ENCODE results near the gene TMEM121. TPM values are rescaled to one million over a fixed set of nuclear protein-coding genes. Genes with fewer than 3 reads are reported as not detected.

TMEM121 gene
- total RNA-seq, 4 donors from 2014 or later = 3.9 to 6.7 (median 5.2) TPM

- H3K27me3 ChIP-seq = no peaks in the 10 kb centered on the region
- ATAC-seq = no peak
- peaks cover 0 to 10% (median 0%) of the 10 kb centered on the region in 3 donors for H3K4me1 ChIP-seq
- no peaks in the 10 kb centered on the region for H3K36me3 ChIP-seq
- peak overlapping the region in 1 of 4 donors; percentile 39 for H3K27ac ChIP-seq
- 100% methylated on average over 1 of the region's 21 CpGs; no CpG with 5 or more reads in 1 of the 2 donors for WGBS, 2 donors (ENCODE audit: low coverage in 1 of 2)
- TF ChIP-seq POLR2A (IDR thresholded peaks at IDR 0.05) (no peak), POLR2AphosphoS5 (IDR thresholded peaks at IDR 0.05) (no peak), CTCF (IDR thresholded peaks at IDR 0.05) (no peak), EP300 (IDR thresholded peaks at IDR 0.05) (no peak)
- no peaks in the 10 kb centered on the region for H3K9me3 ChIP-seq
- no peak overlapping the region for H3K4me3 ChIP-seq
Observed at GRCh38 chr14:105500036-105500725, 26.2 kb upstream of the TMEM121 start.

- WGBS, 2 donors (ENCODE audit: low coverage in 1 of 2) = 78% methylated on average over 4 of the region's 10 CpGs; no CpG with 5 or more reads in 1 of the 2 donors
Observed at GRCh38 chr14:105500726-105501101, 25.7 kb upstream of the TMEM121 start.

GRCh38 chr14:105501504-105502291 lies 24.7 kb upstream of the TMEM121 start:
- Histone ChIP-seq H3K4me1 (peaks cover 0 to 5% (median 0%) of the 10 kb centered on the region in 3 donors), H3K4me3 (no peak overlapping the region), H3K9me3 (no peaks in the 10 kb centered on the region), H3K36me3 (no peaks in the 10 kb centered on the region), H3K27me3 (no peaks in the 10 kb centered on the region), H3K27ac (no peak overlapping the region)
- TF ChIP-seq EP300 (IDR thresholded peaks at IDR 0.05) (no peak), POLR2AphosphoS5 (IDR thresholded peaks at IDR 0.05) (no peak), POLR2A (IDR thresholded peaks at IDR 0.05) (no peak)
- no peak for ATAC-seq
- 84 to 91% methylated on average over 10 to 12 of the region's 13 CpGs for WGBS, 2 donors (ENCODE audit: low coverage in 1 of 2)

More at GRCh38 chr14:105500726-105501101, 25.7 kb upstream of the TMEM121 start:
- ATAC-seq = no peak
- Histone ChIP-seq H3K9me3 (no peaks in the 10 kb centered on the region), H3K4me1 (peaks cover 0 to 5% (median 0%) of the 10 kb centered on the region in 3 donors), H3K27me3 (no peaks in the 10 kb centered on the region), H3K36me3 (no peaks in the 10 kb centered on the region), H3K4me3 (no peak overlapping the region), H3K27ac (no peak overlapping the region)
- TF ChIP-seq EP300 (IDR thresholded peaks at IDR 0.05) (no peak), CTCF (IDR thresholded peaks at IDR 0.05) (no peak), POLR2AphosphoS5 (IDR thresholded peaks at IDR 0.05) (no peak), POLR2A (IDR thresholded peaks at IDR 0.05) (no peak)

GRCh38 chr14:105502446-105503295 lies 23.7 kb upstream of the TMEM121 start:
- H3K27me3 ChIP-seq = no peaks in the 10 kb centered on the region
- no peak for TF ChIP-seq EP300 (IDR thresholded peaks at IDR 0.05)
- TF ChIP-seq CTCF (IDR thresholded peaks at IDR 0.05) = no peak
- TF ChIP-seq POLR2A (IDR thresholded peaks at IDR 0.05) = no peak
- TF ChIP-seq POLR2AphosphoS5 (IDR thresholded peaks at IDR 0.05) = no peak
- H3K27ac ChIP-seq = no peak overlapping the region
- no peaks in the 10 kb centered on the region for H3K36me3 ChIP-seq
- 85% methylated on average over 6 of the region's 18 CpGs; no CpG with 5 or more reads in 1 of the 2 donors for WGBS, 2 donors (ENCODE audit: low coverage in 1 of 2)
- H3K4me3 ChIP-seq = no peak overlapping the region
- H3K9me3 ChIP-seq = no peaks in the 10 kb centered on the region
- H3K4me1 ChIP-seq = peaks cover 0 to 5% (median 0%) of the 10 kb centered on the region in 3 donors
- ATAC-seq = no peak

GRCh38 chr14:105503296-105503640 lies 23.1 kb upstream of the TMEM121 start:
- Histone ChIP-seq H3K4me3 (no peak overlapping the region), H3K4me1 (peaks cover 0 to 5% (median 0%) of the 10 kb centered on the region in 3 donors), H3K36me3 (no peaks in the 10 kb centered on the region), H3K27me3 (peaks cover 5% of the 10 kb centered on the region), H3K27ac (no peak overlapping the region), H3K9me3 (no peaks in the 10 kb centered on the region)
- TF ChIP-seq CTCF (IDR thresholded peaks at IDR 0.05) (no peak), EP300 (IDR thresholded peaks at IDR 0.05) (no peak), POLR2AphosphoS5 (IDR thresholded peaks at IDR 0.05) (no peak), POLR2A (IDR thresholded peaks at IDR 0.05) (no peak)
- WGBS, 2 donors (ENCODE audit: low coverage in 1 of 2) = 60 to 77% methylated on average over 1 to 6 of the region's 7 CpGs
- no peak for ATAC-seq
